Neural progenitor cell (in vitro differentiated cells): ENCODE measurements around the gene KLK1. TPM values are rescaled to one million over a fixed set of nuclear protein-coding genes. Genes with fewer than 3 reads are reported as not detected.

Experiments
- DNase-seq: peaks from one replicate; pipeline ENCODE4 v3.0.0-alpha.2; 2016; ENCODE audit warnings: low spot score
- H2AFZ ChIP-seq: fragments of 200-600 bp; sonication (generic); replicated peaks from 2 replicates; pipeline ENCODE4 v1.6.1; 2016; ENCODE audit warnings: antibody characterized with exemption
- H3F3A ChIP-seq: fragments of 200-600 bp; sonication (generic); 2 replicates; pipeline ENCODE4 v1.6.1; 2016; ENCODE audit warnings: antibody characterized with exemption, low read depth
- H3K27ac ChIP-seq: fragments of 200-600 bp; sonication (generic); 2 replicates; pipeline ENCODE4 v1.5.1; 2016; ENCODE audit warnings: mild to moderate bottlenecking
- H3K27me3 ChIP-seq: fragments of 200-600 bp; sonication (generic); 2 replicates; pipeline ENCODE4 v1.6.1; 2016; ENCODE audit warnings: mild to moderate bottlenecking, moderate library complexity
- H3K36me3 ChIP-seq: fragments of 200-600 bp; sonication (generic); 2 replicates; pipeline ENCODE4 v1.5.1; 2016
- H3K4me1 ChIP-seq: fragments of 200-600 bp; sonication (generic); 2 replicates; pipeline ENCODE4 v1.6.1; 2016; ENCODE audit warnings: mixed run types
- H3K4me2 ChIP-seq: fragments of 200-600 bp; sonication (generic); 2 replicates; pipeline ENCODE4 v1.6.1; 2016
- H3K4me3 ChIP-seq: fragments of 200-600 bp; sonication (generic); 2 replicates; pipeline ENCODE4 v1.5.1; 2016
- H3K79me2 ChIP-seq: fragments of 200-600 bp; sonication (generic); 2 replicates; pipeline ENCODE4 v1.6.1; 2016; ENCODE audit warnings: low read depth
- H3K9ac ChIP-seq: fragments of 200-600 bp; sonication (generic); 2 replicates; pipeline ENCODE4 v1.6.1; 2016
- H3K9me3 ChIP-seq: fragments of 200-600 bp; sonication (generic); 2 replicates; pipeline ENCODE4 v1.5.1; 2016; ENCODE audit warnings: low read depth
- H4K20me1 ChIP-seq: fragments of 200-600 bp; sonication (generic); 2 replicates; pipeline ENCODE4 v1.6.1; 2016; ENCODE audit warnings: low read depth
- H3K27ac Mint-ChIP-seq: 3 replicates; pipeline ENCODE4 v1.8.0; 2021; ENCODE audit warnings: mixed read lengths
- H3K27me3 Mint-ChIP-seq: 2 replicates; pipeline ENCODE4 v1.8.0; 2022; ENCODE audit warnings: low read depth, mild to moderate bottlenecking, inconsistent platforms, moderate library complexity, mixed read lengths; ENCODE audit not compliant: insufficient read depth
- H3K36me3 Mint-ChIP-seq: 3 replicates; pipeline ENCODE4 v1.8.0; 2021; ENCODE audit warnings: mixed read lengths
- H3K4me1 Mint-ChIP-seq: 3 replicates; pipeline ENCODE4 v1.8.0; 2021; ENCODE audit warnings: mixed read lengths
- H3K4me3 Mint-ChIP-seq: 3 replicates; pipeline ENCODE4 v1.8.0; 2021; ENCODE audit warnings: mild to moderate bottlenecking, moderate library complexity, mixed read lengths
- H3K9me3 Mint-ChIP-seq: 3 replicates; pipeline ENCODE4 v1.8.0; 2020; ENCODE audit warnings: mixed read lengths
- EZH2 ChIP-seq: fragments of 200-600 bp; sonication (generic); IDR thresholded peaks from 2 replicates; pipeline ENCODE4 v1.6.1; 2017; ENCODE audit warnings: antibody characterized with exemption, mild to moderate bottlenecking, moderate library complexity
- EZH2phosphoT487 ChIP-seq: fragments of 200-600 bp; sonication (generic); IDR thresholded peaks from 2 replicates; pipeline ENCODE4 v1.6.1; 2017; ENCODE audit warnings: antibody characterized with exemption
- total RNA-seq: library from RNA; depleted of rRNA; stranded (reverse); fragments of >200 nt; gene quantifications from 2 replicates; pipeline ENCODE4 v1.2.3, GENCODE V29; 2015; ENCODE audit warnings: low replicate concordance
- TF ChIP-seq, protein P1 (sequence below): fragments of 200-600 bp; sonication (generic); IDR thresholded peaks from 2 replicates; pipeline ENCODE4 v1.5.1; 2017; ENCODE audit warnings: antibody characterized with exemption, mild to moderate bottlenecking

KLK1 gene
- total RNA-seq, 1 donor from 2014 or later: not detected

DNA sequence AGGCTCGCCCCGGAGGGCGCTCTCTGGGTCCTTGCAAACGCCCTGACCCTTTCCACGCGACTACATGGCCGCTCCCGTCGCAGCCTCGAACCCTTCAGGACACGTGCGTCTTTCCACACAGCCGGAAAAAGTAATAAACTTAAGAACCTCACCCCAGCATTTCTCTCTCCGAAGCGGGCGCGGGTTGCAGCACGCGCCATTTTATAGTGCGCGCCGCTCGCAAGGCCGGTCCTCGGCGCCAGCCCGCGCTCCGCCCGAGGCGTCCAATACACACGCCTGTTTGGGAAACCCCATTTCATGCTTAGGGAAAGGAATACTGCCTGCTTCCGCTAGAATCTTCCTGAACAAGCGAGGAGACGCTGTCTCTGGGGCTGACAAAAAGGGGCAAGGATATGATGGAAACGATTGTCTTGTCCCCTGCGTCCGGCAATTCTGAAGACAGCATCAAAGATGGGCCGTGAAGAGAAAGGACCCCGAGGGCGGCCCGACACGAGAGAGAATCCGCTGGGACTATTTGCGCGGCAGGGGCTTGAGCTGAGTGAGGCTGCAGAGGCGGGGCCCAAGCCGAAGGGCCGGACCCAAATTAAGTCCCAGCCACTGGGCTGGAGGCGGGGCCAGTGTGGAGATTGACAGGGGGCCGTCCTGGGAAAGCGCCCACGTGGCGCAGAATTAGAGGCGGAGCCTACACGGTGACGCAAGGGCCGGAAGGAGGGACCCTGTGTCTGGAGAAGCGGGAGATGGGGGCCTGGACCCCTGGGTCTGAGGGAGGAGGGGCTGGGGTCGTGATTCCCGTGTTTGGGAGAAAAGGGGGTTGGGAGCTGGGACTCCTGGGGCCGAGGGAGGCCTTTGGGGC, 18.9 kb downstream of the KLK1 start:
- peak; percentile 99 for DNase-seq
- Mint-ChIP-seq H3K27me3 (peaks cover 17% of the 10 kb centered on the region), H3K27ac (peak overlapping the region; percentile 100), H3K4me1 (peaks cover 38% of the 10 kb centered on the region), H3K4me3 (peak overlapping the region; percentile 99), H3K9me3 (no peaks in the 10 kb centered on the region), H3K36me3 (peaks cover 14% of the 10 kb centered on the region)
- H4K20me1 ChIP-seq: peaks cover 42% of the 10 kb centered on the region
- H3K4me2 ChIP-seq: peak overlapping the region; percentile 95
- H3K4me3 ChIP-seq: peak overlapping the region; percentile 98
- peaks cover 24% of the 10 kb centered on the region for H3F3A ChIP-seq
- H3K27ac ChIP-seq: peak overlapping the region; percentile 100
- no peaks in the 10 kb centered on the region for H3K9me3 ChIP-seq
- H3K79me2 ChIP-seq: peaks cover 45% of the 10 kb centered on the region
- peaks cover 28% of the 10 kb centered on the region for H3K27me3 ChIP-seq
- peaks cover 7% of the 10 kb centered on the region for H3K36me3 ChIP-seq
- peak overlapping the region; percentile 99 for H3K9ac ChIP-seq
- peaks cover 7% of the 10 kb centered on the region for H3K4me1 ChIP-seq
- peak overlapping the region; percentile 90 for H2AFZ ChIP-seq
- TF ChIP-seq EZH2 (no peak), EZH2phosphoT487 (no peak)
- TF ChIP-seq, protein P1, sequence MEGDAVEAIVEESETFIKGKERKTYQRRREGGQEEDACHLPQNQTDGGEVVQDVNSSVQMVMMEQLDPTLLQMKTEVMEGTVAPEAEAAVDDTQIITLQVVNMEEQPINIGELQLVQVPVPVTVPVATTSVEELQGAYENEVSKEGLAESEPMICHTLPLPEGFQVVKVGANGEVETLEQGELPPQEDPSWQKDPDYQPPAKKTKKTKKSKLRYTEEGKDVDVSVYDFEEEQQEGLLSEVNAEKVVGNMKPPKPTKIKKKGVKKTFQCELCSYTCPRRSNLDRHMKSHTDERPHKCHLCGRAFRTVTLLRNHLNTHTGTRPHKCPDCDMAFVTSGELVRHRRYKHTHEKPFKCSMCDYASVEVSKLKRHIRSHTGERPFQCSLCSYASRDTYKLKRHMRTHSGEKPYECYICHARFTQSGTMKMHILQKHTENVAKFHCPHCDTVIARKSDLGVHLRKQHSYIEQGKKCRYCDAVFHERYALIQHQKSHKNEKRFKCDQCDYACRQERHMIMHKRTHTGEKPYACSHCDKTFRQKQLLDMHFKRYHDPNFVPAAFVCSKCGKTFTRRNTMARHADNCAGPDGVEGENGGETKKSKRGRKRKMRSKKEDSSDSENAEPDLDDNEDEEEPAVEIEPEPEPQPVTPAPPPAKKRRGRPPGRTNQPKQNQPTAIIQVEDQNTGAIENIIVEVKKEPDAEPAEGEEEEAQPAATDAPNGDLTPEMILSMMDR: no peak

DNA sequence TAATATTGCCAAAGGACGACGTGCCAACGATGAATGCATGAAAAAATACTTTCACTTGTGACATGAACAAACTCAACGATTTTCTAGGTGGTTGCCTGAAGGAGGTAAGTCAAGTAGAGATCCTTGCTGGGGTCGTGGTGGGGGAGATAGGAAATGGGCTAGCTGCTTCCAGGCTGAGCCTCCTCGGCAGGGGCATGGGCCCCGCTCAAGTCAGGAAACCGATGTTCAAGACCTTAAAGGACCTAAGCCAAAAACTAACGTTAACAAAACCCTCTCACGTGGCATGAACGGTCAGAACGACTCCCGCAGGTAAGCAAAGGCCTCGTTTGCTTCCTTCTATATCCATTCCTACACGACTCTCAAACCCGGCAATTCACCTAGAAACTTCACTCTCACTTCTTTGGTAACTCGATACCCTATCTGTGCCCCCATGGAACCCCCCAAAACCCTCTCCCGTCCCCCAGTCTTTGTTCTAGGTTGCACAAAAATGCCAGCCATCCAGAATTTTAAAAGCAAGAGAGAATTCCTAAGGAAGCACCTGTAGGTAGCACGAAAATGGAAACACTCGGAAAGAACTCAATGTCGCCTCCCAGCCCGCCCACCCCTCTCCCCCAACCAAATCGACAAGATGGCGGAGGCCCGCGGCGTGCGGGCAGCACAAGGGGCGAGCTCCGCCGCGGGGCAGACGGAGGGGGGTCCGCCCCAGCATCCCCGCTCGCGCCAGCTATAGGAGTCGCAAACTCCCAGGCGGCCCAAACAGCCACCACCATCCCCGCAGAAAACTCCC, 19.8 kb downstream of the KLK1 start:
- H3K27me3 Mint-ChIP-seq: peaks cover 17% of the 10 kb centered on the region

DNA sequence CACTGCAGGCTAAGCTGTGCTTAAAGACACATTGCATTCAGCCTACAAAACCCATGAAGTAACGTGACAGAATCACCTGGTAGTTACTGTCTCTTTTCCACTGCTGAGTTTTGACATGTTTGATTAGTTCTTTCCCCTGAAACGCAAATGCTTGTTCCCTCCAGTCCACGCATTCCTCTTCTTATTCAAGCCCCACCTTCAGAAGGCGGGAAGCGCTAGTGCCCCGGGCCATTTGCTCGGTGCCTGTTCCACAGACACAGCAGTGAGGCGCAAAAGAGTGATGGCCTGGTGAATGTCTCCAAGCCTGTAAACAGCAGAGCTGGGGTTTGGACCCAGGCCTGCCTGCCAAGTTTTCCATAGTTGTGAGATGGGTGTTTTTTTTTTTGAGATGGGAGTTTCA, 22.5 kb downstream of the KLK1 start:
- Mint-ChIP-seq H3K4me1 (peaks cover 38% of the 10 kb centered on the region), H3K27me3 (peaks cover 11% of the 10 kb centered on the region), H3K27ac (no peak overlapping the region), H3K36me3 (peaks cover 16% of the 10 kb centered on the region), H3K9me3 (no peaks in the 10 kb centered on the region), H3K4me3 (peak overlapping the region; percentile 70)
- H3K9ac ChIP-seq: no peak overlapping the region
- H3K4me2 ChIP-seq: no peak overlapping the region
- no peaks in the 10 kb centered on the region for H3K27me3 ChIP-seq
- H3K4me1 ChIP-seq: peaks cover 7% of the 10 kb centered on the region
- peaks cover 51% of the 10 kb centered on the region for H3F3A ChIP-seq
- no peak overlapping the region for H2AFZ ChIP-seq
- TF ChIP-seq, protein P1: no peak
- TF ChIP-seq EZH2: no peak
- no peak for TF ChIP-seq EZH2phosphoT487
- no peak overlapping the region for H3K27ac ChIP-seq
- DNase-seq: no peak
- no peaks in the 10 kb centered on the region for H3K9me3 ChIP-seq
- no peak overlapping the region for H3K4me3 ChIP-seq
- H4K20me1 ChIP-seq: peaks cover 77% of the 10 kb centered on the region
- H3K36me3 ChIP-seq: peaks cover 7% of the 10 kb centered on the region
- H3K79me2 ChIP-seq: peaks cover 54% of the 10 kb centered on the region

More for the DNA sequence above, 19.8 kb downstream of the KLK1 start:
- Histone ChIP-seq H3F3A (peaks cover 27% of the 10 kb centered on the region), H3K36me3 (peaks cover 7% of the 10 kb centered on the region), H3K79me2 (peaks cover 53% of the 10 kb centered on the region), H3K27me3 (peaks cover 20% of the 10 kb centered on the region), H3K27ac (peak overlapping the region; percentile 100), H3K9ac (peak overlapping the region; percentile 99), H4K20me1 (peaks cover 50% of the 10 kb centered on the region), H3K4me2 (peak overlapping the region; percentile 95), H3K4me3 (peak overlapping the region; percentile 98), H3K4me1 (peaks cover 7% of the 10 kb centered on the region), H3K9me3 (no peaks in the 10 kb centered on the region), H2AFZ (peak overlapping the region; percentile 90)
- H3K9me3 Mint-ChIP-seq: no peaks in the 10 kb centered on the region
- DNase-seq: peak; percentile 83
- H3K4me1 Mint-ChIP-seq: peaks cover 38% of the 10 kb centered on the region
- peak overlapping the region; percentile 99 for H3K4me3 Mint-ChIP-seq
- H3K27ac Mint-ChIP-seq: peak overlapping the region; percentile 100
- TF ChIP-seq, protein P1: no peak
- no peak for TF ChIP-seq EZH2
- TF ChIP-seq EZH2phosphoT487: no peak
- H3K36me3 Mint-ChIP-seq: peaks cover 14% of the 10 kb centered on the region
